ENCODE data around the gene GABRA5.
A peak's percentile ranks its signal among the peaks of the same experiment; 100 is the strongest.
"Not testable (repeated sequence)": the region's sequence is repeated elsewhere in the genome, so short reads cannot be mapped to it uniquely, and the experiment has no call there.

Gene GABRA5

GRCh38 chr15:26879706-26880105, 12.8 kb downstream of the GABRA5 start:
- no peak for DNase-seq

- no peak for DNase-seq
Measured at GRCh38 chr15:26882112-26882511, 15.2 kb downstream of the GABRA5 start.

- no peak for DNase-seq
Measured at GRCh38 chr15:26882616-26883365, 15.9 kb downstream of the GABRA5 start.

- no peak for DNase-seq
Measured at GRCh38 chr15:26883466-26883865, 16.6 kb downstream of the GABRA5 start.

GRCh38 chr15:26886566-26886965, 19.7 kb downstream of the GABRA5 start:
- DNase-seq, result no peak

GRCh38 chr15:26887926-26888666, 21.2 kb downstream of the GABRA5 start:
- DNase-seq, result no peak

GRCh38 chr15:26888761-26889160, 21.9 kb downstream of the GABRA5 start:
- DNase-seq, result no peak

GRCh38 chr15:26889298-26889898, 22.5 kb downstream of the GABRA5 start:
- peak; percentile 11 to 41 for DNase-seq

- no peak for DNase-seq
Measured at GRCh38 chr15:26890451-26890850, 23.6 kb downstream of the GABRA5 start.

- DNase-seq, result no peak
Measured at GRCh38 chr15:26890988-26891387, 24.1 kb downstream of the GABRA5 start.

- peak in 1 of 2 experiments; percentile 14 for DNase-seq
Measured at GRCh38 chr15:26891448-26892181, 24.8 kb downstream of the GABRA5 start.

GRCh38 chr15:26892182-26892518, 25.3 kb downstream of the GABRA5 start:
- no peak for DNase-seq

GRCh38 chr15:26892678-26893077, 25.8 kb downstream of the GABRA5 start:
- DNase-seq, result no peak

GRCh38 chr15:26893351-26894065, 26.6 kb downstream of the GABRA5 start:
- no peak for DNase-seq

- no peak for DNase-seq
Measured at GRCh38 chr15:26894181-26894580, 27.3 kb downstream of the GABRA5 start.

- DNase-seq, result not testable (repeated sequence)
Measured at GRCh38 chr15:26895346-26895745, 28.5 kb downstream of the GABRA5 start.

GRCh38 chr15:26899658-26900057, 32.8 kb downstream of the GABRA5 start:
- DNase-seq, result no peak

GRCh38 chr15:26901041-26901440, 34.2 kb downstream of the GABRA5 start:
- no peak for DNase-seq

GRCh38 chr15:26910715-26911114, 43.9 kb downstream of the GABRA5 start:
- DNase-seq, result no peak

GRCh38 chr15:26921433-26921832, 54.6 kb downstream of the GABRA5 start:
- DNase-seq, result no peak

- no peak for DNase-seq
Measured at GRCh38 chr15:26926081-26926480, 59.2 kb downstream of the GABRA5 start.

GRCh38 chr15:26928051-26928450, 61.2 kb downstream of the GABRA5 start:
- no peak for DNase-seq

GRCh38 chr15:26929588-26929987, 62.7 kb downstream of the GABRA5 start:
- DNase-seq, result no peak
